Smooth muscle cell of the brain vasculature (primary cell): ENCODE measurements around the gene HNF1A.
"Not testable (repeated sequence)": the region's sequence is repeated elsewhere in the genome, so short reads cannot be mapped to it uniquely, and the experiment has no call there.

Experiments used
- DNase-seq: peaks from one replicate; pipeline ENCODE4 v3.0.0-alpha.2; 2012; ENCODE audit warnings: low read depth, low spot score

HNF1A gene

GRCh38 chr12:121047400-121047799 lies 69.1 kb downstream of the HNF1A start:
- DNase-seq: not testable (repeated sequence)

- DNase-seq: no peak
Measured at GRCh38 chr12:121048442-121048841, 70.1 kb downstream of the HNF1A start.

GRCh38 chr12:121050725-121051124 lies 72.4 kb downstream of the HNF1A start:
- DNase-seq: no peak
